ENCODE results near the gene RASSF9. TPM values are rescaled to one million over a fixed set of nuclear protein-coding genes. Genes with fewer than 3 reads are reported as not detected.

RASSF9 gene
- total RNA-seq, 3 donors from 2014 or later = 0.49 to 1.4 (median 1.1) TPM

- DNase-seq = peak in 1 of 3 donors; percentile 65
- H3K36me3 ChIP-seq (ENCODE audit: low read depth) = no peaks in the 10 kb centered on the region
- ATAC-seq = peak; percentile 60
These were observed 31.0 kb upstream of the RASSF9 start for GRCh38 chr12:85866986-85867776.

GRCh38 chr12:85865890-85866289 is 29.7 kb upstream of the RASSF9 start:
- no peaks in the 10 kb centered on the region for H3K36me3 ChIP-seq (ENCODE audit: low read depth)
- H3K4me3 ChIP-seq = no peak overlapping the region
- DNase-seq = no peak
- H3K9me3 ChIP-seq = no peaks in the 10 kb centered on the region
- no peaks in the 10 kb centered on the region for H3K4me1 ChIP-seq (ENCODE audit: low read depth)
- no peak for ATAC-seq
- intact Hi-C loops (cut with DNase I, micrococcal nuclease) = loop anchor here (5.0 to 10.0 kb wide), 2 partner anchors 291 to 399 kb away; no protein-coding TSS in a partner anchor
- no peak for TF ChIP-seq CTCF (IDR thresholded peaks at IDR 0.05)

More at GRCh38 chr12:85866986-85867776, 31.0 kb upstream of the RASSF9 start:
- intact Hi-C loops (cut with DNase I, micrococcal nuclease) = loop anchor here (5.0 to 10.0 kb wide), 2 partner anchors 292 to 400 kb away; no protein-coding TSS in a partner anchor
- Histone ChIP-seq H3K9me3 (no peaks in the 10 kb centered on the region), H3K4me1 (ENCODE audit: low read depth) (no peaks in the 10 kb centered on the region), H3K4me3 (no peak overlapping the region)
- TF ChIP-seq CTCF (IDR thresholded peaks at IDR 0.05) = peak; percentile 26

- DNase-seq = no peak
- Histone ChIP-seq H3K4me3 (no peak overlapping the region), H3K4me1 (ENCODE audit: low read depth) (no peaks in the 10 kb centered on the region), H3K9me3 (no peaks in the 10 kb centered on the region), H3K36me3 (ENCODE audit: low read depth) (no peaks in the 10 kb centered on the region)
- no peak for TF ChIP-seq CTCF (IDR thresholded peaks at IDR 0.05)
- intact Hi-C loops (cut with DNase I, micrococcal nuclease) = no loop called here
- no peak for ATAC-seq
These were observed 20.8 kb upstream of the RASSF9 start for GRCh38 chr12:85856966-85857365.

- Histone ChIP-seq H3K4me3 (no peak overlapping the region), H3K36me3 (ENCODE audit: low read depth) (no peaks in the 10 kb centered on the region), H3K9me3 (no peaks in the 10 kb centered on the region), H3K4me1 (ENCODE audit: low read depth) (no peaks in the 10 kb centered on the region)
- no peak for TF ChIP-seq CTCF (IDR thresholded peaks at IDR 0.05)
- ATAC-seq (no peak), DNase-seq (no peak)
- intact Hi-C loops (cut with DNase I, micrococcal nuclease) = no loop called here
These were observed 19.1 kb upstream of the RASSF9 start for GRCh38 chr12:85855305-85855704.

GRCh38 chr12:85849344-85849743 is 13.1 kb upstream of the RASSF9 start:
- TF ChIP-seq CTCF (IDR thresholded peaks at IDR 0.05) = no peak
- no peak overlapping the region for H3K4me3 ChIP-seq
- H3K9me3 ChIP-seq = no peaks in the 10 kb centered on the region
- no peaks in the 10 kb centered on the region for H3K4me1 ChIP-seq (ENCODE audit: low read depth)
- ATAC-seq (no peak), DNase-seq (no peak)
- no peaks in the 10 kb centered on the region for H3K36me3 ChIP-seq (ENCODE audit: low read depth)
- intact Hi-C loops (cut with DNase I, micrococcal nuclease) = no loop called here
